Hindlimb muscle (tissue), 1 donor: ENCODE measurements around the gene VIPR2. TPM values are rescaled to one million over a fixed set of nuclear protein-coding genes. Genes with fewer than 3 reads are reported as not detected.
"Not testable (repeated sequence)": the region's sequence is repeated elsewhere in the genome, so short reads cannot be mapped to it uniquely, and the experiment has no call there.

Source experiments
- DNase-seq: peaks from one replicate; pipeline ENCODE4 v3.0.0-alpha.2; 2013
- polyA plus RNA-seq: library from polyadenylated mRNA; unstranded; fragments of 120-200 nt; gene quantifications from one replicate; pipeline ENCODE4 v1.2.1, GENCODE V29; 2013; ENCODE audit not compliant: insufficient read length

VIPR2 gene
- polyA plus RNA-seq, 1 donor: 12.1 TPM

DNA sequence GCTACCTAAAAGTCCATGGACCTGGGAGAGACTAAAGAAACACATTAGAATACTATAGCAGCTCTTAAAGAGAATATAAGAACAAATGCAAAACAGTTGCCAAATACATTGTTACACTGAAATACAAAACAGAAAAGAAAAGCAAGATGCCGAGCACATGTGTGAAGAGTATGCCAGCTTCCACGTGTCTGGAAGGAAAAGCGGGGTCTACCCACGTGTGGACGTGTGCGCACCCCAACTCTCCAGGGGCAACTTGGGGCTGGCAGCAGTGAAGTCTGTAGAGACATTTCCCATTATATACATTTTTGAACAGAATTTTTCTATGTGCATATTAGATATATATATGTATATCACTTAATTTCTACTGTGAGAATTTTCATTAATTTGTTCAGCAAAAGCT is 6.2 kb downstream of the VIPR2 start:
- no peak for DNase-seq

DNA sequence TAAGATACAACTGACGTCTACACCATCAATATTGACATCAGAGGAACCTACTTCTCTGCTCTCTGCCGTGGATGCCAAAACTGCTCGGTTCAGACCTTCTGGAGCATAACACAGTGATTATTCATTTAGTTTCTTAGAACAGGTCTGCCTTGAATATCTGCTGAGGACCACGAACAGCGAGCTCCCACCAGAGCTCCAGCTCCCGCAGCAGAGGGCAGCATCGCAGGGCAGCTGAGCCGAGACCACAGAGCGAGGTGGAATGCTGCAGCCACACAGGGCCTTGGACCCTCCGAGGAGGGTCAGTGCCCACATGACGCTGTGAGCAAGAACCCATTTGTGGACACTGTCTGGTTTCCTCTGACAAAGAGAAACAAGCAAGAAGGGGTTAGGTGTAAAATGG is 6.8 kb downstream of the VIPR2 start:
- DNase-seq: no peak

DNA sequence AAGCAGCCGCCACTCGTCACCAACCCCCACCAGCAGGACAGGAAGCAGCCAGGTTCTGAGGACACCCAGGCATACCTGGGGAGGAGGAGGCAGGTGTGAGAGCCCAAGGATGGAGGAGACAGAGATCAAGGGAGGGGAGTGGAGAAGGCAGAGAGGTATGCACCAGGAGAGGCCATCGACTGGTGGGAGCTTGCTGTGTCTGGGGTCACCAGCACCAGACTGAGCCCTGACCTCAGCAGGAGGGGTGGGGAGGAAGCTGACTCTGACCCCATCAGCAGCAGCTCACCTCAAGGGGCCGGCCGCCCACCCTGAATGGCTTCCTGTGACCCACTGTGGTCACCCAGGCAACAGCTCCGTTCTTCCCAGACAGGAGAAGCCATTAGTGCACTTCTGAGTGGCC is 7.8 kb downstream of the VIPR2 start:
- DNase-seq: no peak

DNA sequence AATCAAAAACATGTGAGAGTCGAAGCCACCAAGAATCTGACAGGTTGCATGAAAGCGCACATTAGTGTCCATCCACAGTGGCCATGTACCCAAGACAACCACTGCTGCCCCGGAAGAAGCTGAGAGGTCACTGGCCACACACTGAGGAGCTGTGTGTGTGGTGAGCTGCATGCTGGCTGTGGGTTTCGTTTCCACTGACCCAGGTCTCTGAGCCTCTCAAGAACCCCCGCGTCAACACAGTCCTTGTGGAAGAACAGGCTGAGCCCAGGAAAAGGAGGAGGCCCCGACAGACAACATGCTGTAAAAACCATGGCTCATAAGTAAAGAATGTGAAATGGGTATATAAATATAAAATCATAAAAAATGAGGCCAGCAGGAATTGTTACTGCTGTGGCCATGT is 8.2 kb downstream of the VIPR2 start:
- DNase-seq: no peak

DNA sequence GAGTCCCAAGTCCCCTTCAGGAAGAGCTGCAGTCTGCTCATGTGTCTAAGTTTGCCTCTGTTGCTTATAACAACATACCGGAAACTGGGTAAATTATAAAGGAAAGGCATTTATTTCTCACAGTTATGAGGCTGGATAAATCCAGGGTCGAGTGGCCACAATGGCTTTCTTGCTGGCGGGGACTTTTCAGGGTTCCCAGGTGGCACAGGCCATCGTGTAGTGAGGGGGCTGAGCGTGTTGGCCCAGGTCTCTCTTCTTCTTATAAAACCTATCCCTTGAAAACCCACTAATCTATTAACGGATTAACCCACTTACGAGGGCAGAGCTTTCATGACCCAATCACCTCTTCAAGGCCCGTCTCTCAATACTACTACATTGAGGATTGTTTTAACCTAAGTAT is 8.7 kb downstream of the VIPR2 start:
- DNase-seq: no peak

DNA sequence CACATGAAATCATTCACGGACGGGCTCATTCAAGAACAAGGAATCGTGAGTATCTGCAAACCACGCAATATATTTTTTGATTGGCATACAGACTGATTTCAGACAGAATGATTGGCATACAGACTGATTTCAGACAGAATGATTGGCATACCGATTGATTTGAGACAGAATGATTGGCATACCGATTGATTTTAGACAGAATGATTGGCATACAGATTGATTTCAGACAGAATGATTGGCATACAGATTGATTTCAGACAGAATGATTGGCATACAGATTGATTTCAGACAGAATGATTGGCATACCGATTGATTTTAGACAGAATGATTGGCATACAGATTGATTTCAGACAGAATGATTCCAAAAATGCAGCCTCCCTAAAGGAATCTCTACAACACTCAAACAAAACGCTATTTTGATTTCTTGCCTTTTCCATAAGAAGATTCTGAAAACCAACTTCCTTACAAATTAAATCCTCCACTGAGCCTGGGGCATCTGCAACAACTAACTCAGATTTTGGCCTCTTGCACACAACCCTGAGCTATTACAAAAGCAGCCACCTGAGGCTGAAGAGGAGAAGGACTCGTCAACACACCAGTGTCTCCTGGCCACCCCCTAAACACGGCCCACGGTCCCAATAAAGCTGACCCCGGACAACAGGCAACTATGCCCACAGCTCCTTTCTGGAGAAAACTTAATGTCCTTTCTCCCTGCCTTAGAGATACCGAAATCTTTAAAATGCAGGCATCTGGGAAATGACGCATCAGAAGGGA is 11.8 kb downstream of the VIPR2 start:
- not testable (repeated sequence) for DNase-seq

DNA sequence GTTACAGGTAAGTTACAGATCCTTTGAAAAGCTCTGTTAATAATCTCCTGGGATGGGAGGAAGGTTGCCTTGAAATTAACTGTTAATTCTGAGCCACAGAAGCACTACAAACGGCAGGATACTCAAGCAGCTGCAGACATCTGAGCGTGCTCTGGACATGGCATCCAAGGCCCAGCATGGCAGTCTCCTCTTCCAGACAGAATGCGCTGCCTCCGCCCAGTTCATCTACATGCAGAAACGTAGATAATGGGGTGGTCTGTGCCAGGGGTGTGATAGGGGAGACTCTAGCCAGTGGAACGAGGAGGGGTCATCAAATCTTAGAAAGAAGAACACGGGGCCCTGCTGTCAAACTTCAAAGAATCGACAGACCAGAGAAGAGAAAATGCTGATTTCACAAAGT is 13.8 kb downstream of the VIPR2 start:
- no peak for DNase-seq

DNA sequence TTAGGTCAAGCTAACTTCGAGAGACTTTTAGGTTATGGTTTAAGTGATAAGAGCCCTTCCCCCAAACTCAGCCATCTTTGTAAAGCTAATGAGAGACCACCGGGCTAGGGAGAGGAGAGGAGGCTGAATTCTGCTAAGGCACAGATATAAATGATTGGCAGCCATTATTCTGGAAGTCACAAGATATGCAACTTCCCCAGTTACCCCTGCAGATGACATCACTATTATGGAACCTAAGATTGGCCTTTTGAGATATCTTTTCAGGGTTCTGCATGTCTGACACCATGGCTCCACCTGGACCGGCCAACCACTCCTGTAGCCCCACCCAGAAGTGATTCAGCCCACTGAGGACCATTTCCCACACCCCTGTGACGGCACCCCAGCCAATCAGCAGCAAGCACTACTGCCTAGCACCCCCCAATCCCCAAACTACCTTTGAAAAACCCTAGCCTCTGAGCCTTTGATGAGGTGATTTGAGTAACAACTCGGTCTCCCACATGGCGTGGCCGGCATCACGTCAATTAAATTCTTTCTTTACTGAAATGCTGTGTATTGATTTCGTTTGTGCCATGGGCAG is 14.4 kb downstream of the VIPR2 start:
- DNase-seq: no peak

DNA sequence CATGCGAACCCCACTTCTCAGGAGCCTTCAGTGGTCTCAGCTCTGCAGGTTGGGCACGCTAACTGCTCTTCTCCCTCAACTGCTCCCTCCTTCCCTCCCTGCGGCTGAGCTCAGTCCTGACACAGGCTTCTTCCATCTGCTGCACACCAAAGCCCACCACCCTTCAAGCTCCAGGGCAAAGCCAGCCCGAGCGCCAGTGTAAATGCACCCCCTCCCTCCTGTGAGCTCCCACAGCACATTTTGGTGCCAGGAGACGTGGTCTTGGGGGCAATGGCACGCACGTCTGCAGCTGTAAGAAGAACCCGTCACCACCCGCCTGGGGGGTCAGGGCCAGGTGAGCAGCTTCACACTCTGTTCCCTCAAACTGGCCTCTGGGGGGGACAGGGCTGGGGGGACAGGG is 15.9 kb downstream of the VIPR2 start:
- no peak for DNase-seq

DNA sequence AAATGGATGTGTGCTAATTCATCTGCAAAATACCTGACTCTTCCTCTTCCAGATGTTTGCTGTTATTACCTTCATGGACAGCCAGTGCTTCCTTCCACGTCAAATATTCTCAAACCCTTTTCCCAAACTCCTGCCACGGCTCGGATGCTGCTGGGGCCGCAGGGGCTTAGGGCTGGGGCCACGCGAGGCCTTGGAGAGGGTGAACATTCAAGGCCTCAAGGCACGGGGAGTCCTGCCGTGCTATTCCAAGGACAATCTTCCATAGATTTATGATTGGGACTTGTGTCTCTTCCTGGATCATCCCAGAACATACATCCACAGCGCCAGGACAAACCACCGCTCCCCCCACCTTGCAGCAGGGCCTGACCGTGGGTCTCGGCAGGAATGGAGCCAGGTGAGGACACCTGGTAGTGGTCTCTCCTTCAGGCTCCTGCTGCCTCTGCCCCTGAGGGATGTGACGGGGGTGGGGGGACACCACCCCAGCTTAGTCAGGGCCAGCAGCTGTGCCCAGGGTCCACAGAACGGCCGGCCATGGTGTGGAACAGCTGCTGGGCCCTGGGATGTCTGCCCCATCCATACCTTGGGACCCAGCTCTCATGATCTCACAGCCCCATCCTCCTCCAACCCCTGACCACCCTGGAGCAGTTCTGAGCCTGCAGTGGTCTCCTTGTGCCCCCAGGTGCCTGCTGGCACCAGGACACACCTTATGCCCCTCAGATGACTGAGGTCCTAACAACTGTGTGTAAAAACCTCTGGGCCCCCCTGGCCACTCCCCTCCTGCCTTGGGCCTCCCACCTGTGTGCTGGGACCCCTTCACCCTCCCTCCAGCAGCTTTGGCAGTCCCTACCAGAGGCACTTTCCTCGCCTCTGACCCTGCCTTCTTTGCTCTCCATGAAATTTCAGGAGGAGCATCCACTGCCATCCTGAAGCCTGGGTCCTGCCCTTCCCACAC is 16.7 kb downstream of the VIPR2 start:
- DNase-seq: no peak

DNA sequence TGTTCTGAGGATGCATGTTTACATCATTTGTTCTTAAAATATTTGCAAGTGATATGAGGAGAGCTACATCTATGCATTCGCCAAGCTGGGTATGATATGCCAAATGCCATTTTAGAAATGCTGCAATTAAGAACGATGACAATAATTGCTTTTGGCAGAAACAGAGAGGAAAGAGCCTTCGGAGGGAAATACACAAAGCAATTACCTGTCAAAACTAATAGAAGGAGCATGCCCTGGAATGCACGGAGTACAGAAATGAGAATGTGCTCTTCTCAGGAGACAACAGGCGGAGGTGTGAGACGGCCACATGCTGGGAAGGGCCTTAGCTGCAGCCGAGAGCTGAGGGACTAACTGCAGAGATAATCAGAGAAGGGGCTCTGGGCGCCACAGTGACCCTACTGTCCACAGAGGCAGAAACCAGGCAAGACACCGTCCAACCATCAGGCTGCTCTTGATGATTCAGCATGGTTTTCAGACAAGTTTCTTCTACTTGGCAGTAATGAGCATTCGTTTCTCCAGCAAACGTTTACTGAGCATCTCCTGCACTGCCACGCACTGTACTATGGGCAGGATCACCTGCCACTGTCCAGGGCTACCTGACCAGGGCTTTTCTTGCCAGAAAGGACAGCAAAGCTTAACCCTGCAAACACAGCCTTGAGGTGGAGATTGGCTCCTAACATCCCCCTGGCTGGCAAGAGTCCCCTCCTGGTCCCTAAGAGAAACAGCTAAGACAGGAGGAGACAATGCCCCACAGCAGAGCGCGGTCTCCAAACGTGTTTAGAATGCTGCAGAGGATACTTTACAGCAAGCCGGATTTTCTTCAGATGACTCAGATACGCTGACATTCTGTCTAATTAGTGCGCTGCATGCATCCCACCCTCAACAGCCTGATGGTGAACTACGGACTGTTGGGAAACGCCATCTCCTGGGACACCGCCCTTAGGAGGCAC is 18.1 kb downstream of the VIPR2 start:
- DNase-seq: no peak

DNA sequence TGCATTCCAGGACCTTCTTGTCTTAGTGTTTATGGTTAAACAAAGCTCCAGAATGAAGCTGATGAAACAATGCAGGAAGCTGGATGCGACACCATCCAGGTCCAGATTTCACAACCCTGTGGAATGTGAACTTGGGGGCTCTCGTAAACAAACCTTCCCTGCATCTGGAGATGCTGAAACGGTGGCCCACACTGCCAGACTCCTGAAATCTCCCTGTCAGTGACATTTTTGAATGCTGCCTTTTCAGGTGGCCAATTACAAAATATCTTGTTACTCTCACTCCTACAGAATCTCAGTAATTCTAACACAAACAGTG is 18.8 kb downstream of the VIPR2 start:
- no peak for DNase-seq

DNA sequence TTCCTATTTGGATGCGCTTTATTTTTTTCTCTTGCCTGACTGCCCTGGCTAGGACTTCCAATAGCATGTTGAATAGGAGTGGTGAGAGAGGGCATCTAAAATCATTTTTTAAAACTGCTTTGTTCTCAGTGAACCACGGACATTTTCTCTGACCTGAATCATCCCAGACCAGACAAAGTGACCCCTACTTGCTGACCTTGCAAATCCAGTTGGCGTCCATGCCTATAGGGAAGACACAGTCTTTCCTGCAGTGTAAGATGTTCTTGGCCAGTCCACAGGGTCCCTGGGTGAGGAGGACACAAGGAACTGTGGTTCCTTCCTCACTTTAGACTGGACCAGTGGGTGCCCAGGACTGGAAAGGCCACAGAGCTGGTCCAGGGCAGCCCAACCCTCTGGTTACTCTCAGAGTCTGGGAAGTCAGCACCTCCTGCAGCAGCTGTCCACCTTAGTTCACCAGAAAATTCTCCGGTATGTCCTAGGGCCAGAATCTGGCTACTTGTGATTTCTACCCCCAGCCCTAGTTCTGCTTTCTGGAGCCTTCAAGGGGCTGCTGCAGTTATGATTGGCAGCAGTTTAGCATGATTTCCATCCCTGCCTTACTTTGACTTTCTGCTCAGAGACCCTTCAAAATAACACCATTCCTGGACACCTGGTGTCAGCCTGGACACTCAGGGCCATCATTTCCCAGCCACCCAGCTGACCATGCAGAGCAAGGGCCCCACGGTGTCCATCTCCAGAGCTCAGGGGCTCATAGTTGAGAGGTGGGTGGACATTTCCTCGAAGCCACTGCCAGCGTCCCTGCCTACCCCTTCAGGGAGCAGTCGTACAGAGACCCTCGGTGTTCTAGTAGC is 19.3 kb downstream of the VIPR2 start:
- DNase-seq: no peak

DNA sequence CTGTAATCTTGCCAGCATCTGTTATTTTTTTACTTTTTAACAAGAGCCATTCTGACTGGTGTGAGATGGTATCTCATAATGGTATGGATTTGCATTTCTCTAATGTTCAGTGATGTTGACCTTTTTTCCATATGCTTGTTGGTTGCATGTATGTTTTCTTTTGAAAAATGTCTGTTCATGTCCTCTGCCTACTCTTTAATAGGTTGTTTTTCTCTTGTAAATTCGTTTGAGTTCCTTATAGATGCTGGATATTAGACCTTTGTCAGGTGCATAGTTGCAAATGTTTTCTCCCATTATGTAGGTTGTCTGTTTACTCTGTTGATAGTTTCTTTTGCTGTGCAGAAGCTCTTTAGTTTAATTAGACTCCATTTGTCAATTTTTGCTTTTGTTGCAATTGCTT is 20.9 kb downstream of the VIPR2 start:
- DNase-seq: not testable (repeated sequence)

DNA sequence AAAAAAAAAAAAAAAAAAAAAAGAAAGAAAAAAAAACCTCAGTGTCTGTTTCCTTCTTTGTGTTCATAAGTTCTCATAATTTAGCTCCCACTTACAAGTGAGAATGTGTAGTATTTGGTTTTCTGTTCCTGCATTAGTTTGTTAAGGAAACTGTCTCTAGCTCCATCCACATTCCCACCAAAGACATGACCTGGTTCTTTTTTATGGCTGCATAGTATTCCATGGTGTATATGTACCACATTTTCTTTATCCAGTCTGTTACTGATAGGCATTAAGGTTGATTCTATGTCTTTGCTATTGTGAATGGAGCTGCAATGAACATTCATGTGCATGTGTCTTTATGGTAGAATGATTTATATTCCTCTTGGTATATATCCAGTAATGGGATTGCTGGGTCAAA is 21.4 kb downstream of the VIPR2 start:
- DNase-seq: not testable (repeated sequence)

DNA sequence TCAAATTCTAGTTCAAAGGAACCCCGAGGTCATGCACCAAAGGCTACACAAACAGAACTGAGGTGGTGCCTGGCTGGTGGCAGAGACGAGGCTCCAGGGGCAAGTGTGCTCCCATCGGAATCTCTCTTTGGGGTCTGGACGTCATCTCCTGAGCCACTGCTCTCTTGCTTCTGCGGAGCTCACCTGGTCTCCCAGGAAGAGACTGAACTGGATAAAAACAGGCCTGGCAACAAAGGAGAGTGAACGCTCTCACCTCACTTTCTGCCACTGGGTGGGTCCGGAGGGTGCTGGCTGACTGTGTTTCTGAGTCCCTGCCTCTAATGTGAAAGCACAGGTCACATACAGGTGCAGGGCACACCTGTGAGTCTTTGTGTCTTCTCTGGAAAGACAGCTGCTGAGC is 22.4 kb downstream of the VIPR2 start:
- no peak for DNase-seq

DNA sequence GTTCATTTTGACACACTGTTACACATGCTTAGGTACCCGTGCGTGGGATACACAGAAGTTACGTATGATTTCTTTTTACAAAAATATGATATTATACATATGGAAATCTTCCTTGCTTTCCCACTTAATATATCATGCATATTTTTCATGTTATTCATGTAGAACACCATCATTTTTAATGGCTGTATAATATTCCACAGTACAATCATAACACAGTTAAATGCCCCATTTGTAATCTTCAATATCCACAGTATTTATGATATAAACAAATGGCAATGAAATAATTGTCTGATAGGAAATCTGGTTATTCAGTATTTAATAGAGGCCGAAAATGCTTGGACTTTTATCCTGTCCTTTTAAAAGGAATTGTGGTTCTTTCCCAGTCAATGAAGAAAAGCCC is 23.2 kb downstream of the VIPR2 start:
- no peak for DNase-seq

DNA sequence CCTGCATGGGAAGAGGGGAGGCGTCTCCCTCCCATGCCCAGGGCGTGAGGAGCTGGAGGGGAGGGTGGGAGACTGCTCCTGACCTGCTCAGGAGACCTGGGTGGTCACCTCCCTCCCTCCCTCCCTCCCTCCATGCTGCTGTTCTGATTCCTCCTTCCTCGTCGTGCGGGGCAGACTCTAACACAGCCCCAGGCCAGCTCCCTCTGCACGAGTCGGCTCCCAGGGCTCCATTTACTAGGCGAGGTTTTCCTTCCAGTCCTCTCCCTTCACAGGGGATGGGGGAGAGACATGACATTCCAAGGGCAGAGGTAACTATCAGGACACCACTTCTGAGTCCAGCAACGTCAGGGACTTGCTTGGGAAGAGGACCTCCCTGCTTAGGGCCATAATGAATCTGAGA is 23.6 kb downstream of the VIPR2 start:
- DNase-seq: no peak

DNA sequence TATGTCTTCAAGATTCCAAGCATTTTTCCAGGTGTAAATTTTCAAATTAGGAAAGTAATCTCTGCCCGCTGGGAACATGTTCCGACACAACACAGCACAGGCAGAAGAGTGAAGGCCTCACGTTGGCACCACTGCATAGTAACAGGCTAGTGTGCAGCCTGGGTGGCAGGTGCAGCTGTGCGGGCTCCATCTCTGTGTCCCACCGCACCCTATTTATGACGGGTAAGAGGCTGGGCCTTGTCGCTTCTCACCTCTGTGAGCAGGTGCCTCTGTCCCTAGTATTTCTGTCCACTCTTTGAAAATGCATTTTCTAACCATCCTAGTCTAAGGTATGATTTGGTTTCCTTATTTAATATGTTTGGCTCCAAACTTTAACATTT is 24.1 kb downstream of the VIPR2 start:
- DNase-seq: no peak

DNA sequence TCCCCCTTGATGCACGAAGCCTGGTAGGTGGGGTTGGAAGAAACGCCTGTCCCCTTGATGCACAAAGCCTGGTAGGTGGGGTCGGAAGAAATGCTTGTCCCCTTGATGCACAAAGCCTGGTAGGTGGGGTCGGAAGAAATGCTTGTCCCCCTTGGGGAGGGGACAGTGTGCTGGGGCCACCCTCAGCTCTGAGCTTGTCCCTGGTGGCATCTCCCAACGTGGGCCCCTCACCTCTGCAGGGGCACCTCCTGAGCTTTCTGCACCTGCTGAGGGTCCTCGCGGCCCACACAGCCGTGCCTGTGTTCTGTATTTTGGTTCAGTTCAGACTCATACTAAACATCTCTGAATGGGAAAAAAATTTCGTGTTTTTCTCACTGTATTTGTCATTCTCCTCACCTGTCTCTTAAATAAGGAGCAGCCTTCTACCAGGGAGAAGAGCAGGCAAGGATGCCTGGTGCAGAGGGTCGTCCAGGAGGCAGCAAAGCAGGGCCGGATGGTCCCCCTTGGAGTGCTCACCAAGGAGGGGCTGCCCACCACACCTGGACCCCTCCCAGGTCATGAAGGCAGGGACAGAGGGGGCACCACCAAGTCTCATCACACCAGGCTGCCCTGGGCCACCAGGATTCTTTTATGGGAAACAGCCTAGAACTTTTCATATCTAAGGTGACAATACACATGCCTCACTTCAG is 24.7 kb downstream of the VIPR2 start:
- DNase-seq: no peak
